C4-2B (cell line): ENCODE measurements around the gene TMEM9.

Source experiments
- CTCF ChIP-seq: fragments of 450-650 bp; conservative IDR thresholded peaks from 2 replicates; pipeline ENCODE4 v1.5.1; 2017; ENCODE audit warnings: mild to moderate bottlenecking
- ZFX ChIP-seq: fragments of 450-650 bp; IDR thresholded peaks from 2 replicates; pipeline ENCODE4 v1.6.1; 2017

- TF ChIP-seq CTCF = no peak
- TF ChIP-seq ZFX = no peak
Observed at GRCh38 chr1:201095581-201095980, 58.7 kb downstream of the TMEM9 start.
